T-helper 1 cell treated with Interleukin-12 subunit alpha and Interleukin-12 subunit beta and Interleukin-4 antibody, amounts not matched to agents 30 μg/mL and 1 μg/mL, for 36 hours (primary cell): Measurements from ENCODE around the gene KRTAP10-7.
A peak's percentile ranks its signal among the peaks of the same experiment; 100 is the strongest.
"Not testable (repeated sequence)": the region's sequence is repeated elsewhere in the genome, so short reads cannot be mapped to it uniquely, and the experiment has no call there.

Source experiments
- H3K27ac Mint-ChIP-seq: one replicate; pipeline ENCODE4 v1.8.0; 2021; ENCODE audit warnings: mild to moderate bottlenecking, mixed read lengths
- H3K27me3 Mint-ChIP-seq: one replicate; pipeline ENCODE4 v1.8.0; 2021; ENCODE audit warnings: low read depth, mixed read lengths
- H3K36me3 Mint-ChIP-seq: one replicate; pipeline ENCODE4 v1.8.0; 2021; ENCODE audit warnings: low read depth, mixed read lengths
- H3K4me1 Mint-ChIP-seq: one replicate; pipeline ENCODE4 v1.8.0; 2021; ENCODE audit warnings: low read depth, mixed read lengths
- H3K4me3 Mint-ChIP-seq: one replicate; pipeline ENCODE4 v1.8.0; 2021; ENCODE audit warnings: mild to moderate bottlenecking, moderate library complexity, mixed read lengths
- H3K9me3 Mint-ChIP-seq: one replicate; pipeline ENCODE4 v1.8.0; 2021; ENCODE audit warnings: mixed read lengths

Gene KRTAP10-7

DNA sequence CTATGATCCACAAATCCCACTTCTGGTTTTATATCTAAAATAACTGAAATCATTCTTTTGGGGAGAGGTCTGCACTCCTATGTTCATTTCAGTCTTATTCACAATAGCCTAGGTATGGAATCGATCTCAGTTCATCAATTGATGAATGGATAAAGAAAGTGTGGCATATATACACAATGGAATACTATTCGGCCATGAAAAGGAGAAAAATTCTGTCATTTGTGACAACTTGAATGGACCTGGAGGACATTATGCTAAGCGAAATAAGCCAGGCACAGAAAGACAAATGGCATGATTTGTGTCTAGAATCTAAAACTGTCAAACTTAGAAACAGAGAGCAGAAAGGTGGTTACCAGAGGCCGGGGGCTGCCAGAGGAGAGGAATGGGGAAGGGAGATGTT lies 6.1 kb downstream of the KRTAP10-7 start:
- no peak overlapping the region for H3K27ac Mint-ChIP-seq
- H3K4me3 Mint-ChIP-seq, result no peak overlapping the region
- no peaks in the 10 kb centered on the region for H3K4me1 Mint-ChIP-seq
- peaks cover 34% of the 10 kb centered on the region for H3K27me3 Mint-ChIP-seq
- H3K9me3 Mint-ChIP-seq, result peaks cover 53% of the 10 kb centered on the region
- peaks cover 7% of the 10 kb centered on the region for H3K36me3 Mint-ChIP-seq

DNA sequence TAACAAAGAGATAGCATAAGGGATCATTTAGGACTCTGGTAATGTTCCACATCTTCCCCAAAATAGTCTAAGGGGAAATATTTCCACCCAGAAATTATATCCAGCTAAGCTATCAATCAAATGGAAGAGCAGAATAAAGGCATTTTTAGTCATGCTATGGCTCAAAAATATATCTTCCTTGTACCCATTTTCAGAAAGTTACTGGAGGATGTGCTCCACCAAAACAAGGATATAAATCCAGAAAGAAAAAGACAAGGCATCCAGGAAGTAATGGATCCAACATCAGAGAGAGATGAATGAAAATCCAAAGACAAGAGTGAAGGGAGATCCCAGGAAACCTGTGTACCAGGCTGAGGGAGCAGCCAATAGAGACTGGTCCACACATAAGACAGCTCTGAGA lies 8.8 kb downstream of the KRTAP10-7 start:
- Mint-ChIP-seq H3K27me3 (peaks cover 29% of the 10 kb centered on the region), H3K27ac (no peak overlapping the region), H3K9me3 (peaks cover 53% of the 10 kb centered on the region), H3K36me3 (peaks cover 8% of the 10 kb centered on the region), H3K4me3 (no peak overlapping the region), H3K4me1 (no peaks in the 10 kb centered on the region)

- peaks cover 18% of the 10 kb centered on the region for H3K27me3 Mint-ChIP-seq
- H3K9me3 Mint-ChIP-seq, result peaks cover 44% of the 10 kb centered on the region
- not testable (repeated sequence) for H3K4me1 Mint-ChIP-seq, H3K4me3 Mint-ChIP-seq, H3K27ac Mint-ChIP-seq, H3K36me3 Mint-ChIP-seq
Measured at GRCh38 chr21:44610157-44610843, 9.9 kb downstream of the KRTAP10-7 start.

DNA sequence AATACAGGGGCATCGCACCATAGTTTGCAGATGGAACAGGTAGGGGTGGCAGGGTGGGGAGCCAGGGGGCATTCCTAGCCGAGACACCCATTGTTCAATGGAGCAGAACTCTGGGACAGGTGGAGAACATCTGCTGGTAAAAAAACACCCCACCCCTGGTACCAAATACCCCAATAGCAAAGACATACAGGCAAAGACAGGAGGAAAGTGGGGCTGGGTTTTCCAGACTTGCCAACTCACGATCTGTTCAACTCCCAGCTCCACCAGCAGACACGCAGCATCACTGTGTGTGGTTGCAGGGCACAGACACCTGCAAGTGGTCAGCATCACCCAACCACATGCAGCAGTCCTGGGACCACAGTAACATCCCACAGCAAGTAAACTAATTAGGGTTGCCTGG lies 11.2 kb downstream of the KRTAP10-7 start:
- Mint-ChIP-seq H3K4me1 (peaks cover 6% of the 10 kb centered on the region), H3K27me3 (peaks cover 10% of the 10 kb centered on the region), H3K9me3 (peaks cover 35% of the 10 kb centered on the region), H3K36me3 (peaks cover 8% of the 10 kb centered on the region), H3K4me3 (no peak overlapping the region), H3K27ac (no peak overlapping the region)

DNA sequence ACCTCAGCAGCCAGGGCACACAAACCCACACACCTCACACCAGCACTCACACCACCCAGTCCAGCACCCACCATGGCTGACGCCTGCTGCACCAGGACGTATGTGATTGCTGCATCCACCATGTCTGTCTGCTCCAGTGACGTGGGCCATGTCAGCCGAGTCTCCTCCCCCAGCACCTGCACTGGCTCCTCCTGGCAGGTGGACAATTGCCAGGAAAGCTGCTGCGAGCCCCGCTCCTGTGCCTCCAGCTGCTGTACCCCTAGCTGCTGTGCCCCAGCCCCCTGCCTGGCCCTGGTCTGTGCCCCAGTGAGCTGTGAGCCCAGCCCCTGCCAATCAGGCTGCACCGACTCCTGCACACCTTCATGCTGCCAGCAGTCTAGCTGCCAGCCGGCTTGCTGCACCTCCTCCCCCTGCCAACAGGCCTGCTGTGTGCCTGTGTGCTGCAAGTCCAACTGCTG lies 11.7 kb downstream of the KRTAP10-7 start, which contains the start of gene KRTAP10-8:
Gene KRTAP10-8 (plus strand): TSS at position 51 of the 458 bp plus-strand sequence. CDS start 22 bp downstream, at position 73.
- peaks cover 6% of the 10 kb centered on the region for H3K4me1 Mint-ChIP-seq

GRCh38 chr21:44612669-44613229 lies 12.4 kb downstream of the KRTAP10-7 start:
- H3K36me3 Mint-ChIP-seq, result peaks cover 8% of the 10 kb centered on the region
- H3K9me3 Mint-ChIP-seq, result peaks cover 34% of the 10 kb centered on the region
- no peak overlapping the region for H3K4me3 Mint-ChIP-seq
- H3K27me3 Mint-ChIP-seq, result peaks cover 7% of the 10 kb centered on the region
- peaks cover 6% of the 10 kb centered on the region for H3K4me1 Mint-ChIP-seq
- peak overlapping the region; percentile 49 for H3K27ac Mint-ChIP-seq

More for the DNA sequence above, 11.7 kb downstream of the KRTAP10-7 start, which contains the start of gene KRTAP10-8:
- Mint-ChIP-seq H3K27me3 (peaks cover 9% of the 10 kb centered on the region), H3K9me3 (peaks cover 34% of the 10 kb centered on the region), H3K36me3 (peaks cover 8% of the 10 kb centered on the region), H3K4me3 (no peak within 1 kb of the TSS), H3K27ac (peak within 1 kb of the TSS; percentile 49)

GRCh38 chr21:44613386-44614155 lies 13.2 kb downstream of the KRTAP10-7 start:
- peaks cover 35% of the 10 kb centered on the region for H3K9me3 Mint-ChIP-seq
- no peaks in the 10 kb centered on the region for H3K27me3 Mint-ChIP-seq
- no peak overlapping the region for H3K27ac Mint-ChIP-seq
- H3K36me3 Mint-ChIP-seq, result peaks cover 11% of the 10 kb centered on the region
- peaks cover 11% of the 10 kb centered on the region for H3K4me1 Mint-ChIP-seq
- H3K4me3 Mint-ChIP-seq, result no peak overlapping the region

GRCh38 chr21:44614161-44614631 lies 13.8 kb downstream of the KRTAP10-7 start:
- Mint-ChIP-seq H3K4me3 (no peak overlapping the region), H3K27me3 (no peaks in the 10 kb centered on the region), H3K9me3 (peaks cover 35% of the 10 kb centered on the region), H3K36me3 (peaks cover 17% of the 10 kb centered on the region), H3K27ac (no peak overlapping the region), H3K4me1 (peaks cover 17% of the 10 kb centered on the region)

GRCh38 chr21:44614961-44615391 lies 14.6 kb downstream of the KRTAP10-7 start:
- Mint-ChIP-seq H3K4me1 (peaks cover 25% of the 10 kb centered on the region), H3K27ac (no peak overlapping the region), H3K9me3 (peaks cover 35% of the 10 kb centered on the region), H3K27me3 (no peaks in the 10 kb centered on the region), H3K4me3 (no peak overlapping the region), H3K36me3 (peaks cover 22% of the 10 kb centered on the region)

GRCh38 chr21:44615466-44615865 lies 15.1 kb downstream of the KRTAP10-7 start:
- no peak overlapping the region for H3K27ac Mint-ChIP-seq
- H3K9me3 Mint-ChIP-seq, result peaks cover 34% of the 10 kb centered on the region
- H3K4me1 Mint-ChIP-seq, result peaks cover 25% of the 10 kb centered on the region
- peaks cover 25% of the 10 kb centered on the region for H3K36me3 Mint-ChIP-seq
- no peak overlapping the region for H3K4me3 Mint-ChIP-seq
- no peaks in the 10 kb centered on the region for H3K27me3 Mint-ChIP-seq

DNA sequence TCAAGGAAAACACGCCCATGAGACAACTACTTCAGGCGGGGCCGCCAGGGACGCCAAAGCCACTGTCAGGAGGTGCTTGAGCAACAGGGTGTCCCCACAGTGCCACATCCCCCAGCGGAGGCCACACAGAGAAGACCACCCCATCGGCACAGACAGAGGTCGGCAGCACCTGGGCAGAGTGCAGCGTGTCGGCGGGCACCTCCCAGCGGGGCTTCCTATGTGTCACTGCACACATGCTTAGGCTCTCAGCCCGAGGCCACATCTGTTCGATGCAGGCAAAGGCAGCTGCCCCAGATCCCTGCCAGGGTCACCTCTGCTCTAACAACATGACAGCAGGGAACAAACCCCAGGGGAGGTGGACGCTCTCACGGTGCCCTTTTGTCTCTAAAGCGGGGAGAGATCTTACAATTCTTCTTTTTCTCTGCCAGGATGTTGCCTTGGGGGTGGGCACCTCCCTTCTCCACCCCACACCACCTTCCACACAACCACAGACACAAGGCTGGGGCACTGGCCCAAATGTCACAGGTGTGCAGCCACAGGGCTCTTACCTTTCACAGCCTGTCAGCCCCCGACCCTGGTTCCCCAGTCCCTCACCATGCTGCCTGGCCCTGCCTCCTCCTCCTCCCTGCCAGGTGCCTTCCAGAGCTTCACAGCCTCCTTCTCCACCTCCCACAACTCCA lies 15.7 kb downstream of the KRTAP10-7 start:
- H3K9me3 Mint-ChIP-seq, result peaks cover 33% of the 10 kb centered on the region
- H3K27ac Mint-ChIP-seq, result no peak overlapping the region
- H3K4me3 Mint-ChIP-seq, result no peak overlapping the region
- H3K27me3 Mint-ChIP-seq, result peaks cover 4% of the 10 kb centered on the region
- H3K36me3 Mint-ChIP-seq, result peaks cover 26% of the 10 kb centered on the region
- peaks cover 28% of the 10 kb centered on the region for H3K4me1 Mint-ChIP-seq

DNA sequence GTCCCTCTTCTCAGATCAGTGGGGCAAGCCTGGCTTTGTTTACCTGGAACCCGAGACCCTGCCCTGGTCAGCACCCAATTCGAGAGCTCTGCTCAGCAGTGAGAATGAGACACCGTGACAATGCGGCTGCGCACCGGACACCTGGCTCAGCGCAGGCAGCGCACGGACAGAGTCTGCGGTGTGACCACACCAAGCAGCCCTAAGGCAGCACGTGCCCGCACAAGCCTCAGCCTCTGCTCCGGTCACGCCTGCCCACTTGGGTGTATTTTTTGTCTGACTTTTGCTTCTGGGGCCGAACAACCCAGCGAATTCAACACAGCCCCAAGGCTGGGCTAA lies 16.2 kb downstream of the KRTAP10-7 start:
- peaks cover 28% of the 10 kb centered on the region for H3K9me3 Mint-ChIP-seq
- H3K27me3 Mint-ChIP-seq, result peaks cover 4% of the 10 kb centered on the region
- peaks cover 28% of the 10 kb centered on the region for H3K4me1 Mint-ChIP-seq
- no peak overlapping the region for H3K4me3 Mint-ChIP-seq
- peaks cover 26% of the 10 kb centered on the region for H3K36me3 Mint-ChIP-seq
- no peak overlapping the region for H3K27ac Mint-ChIP-seq

- Mint-ChIP-seq H3K27me3 (peaks cover 4% of the 10 kb centered on the region), H3K4me3 (no peak overlapping the region), H3K27ac (no peak overlapping the region), H3K9me3 (peaks cover 30% of the 10 kb centered on the region), H3K4me1 (peaks cover 28% of the 10 kb centered on the region), H3K36me3 (peaks cover 28% of the 10 kb centered on the region)
Measured at GRCh38 chr21:44617071-44617501, 16.7 kb downstream of the KRTAP10-7 start.

DNA sequence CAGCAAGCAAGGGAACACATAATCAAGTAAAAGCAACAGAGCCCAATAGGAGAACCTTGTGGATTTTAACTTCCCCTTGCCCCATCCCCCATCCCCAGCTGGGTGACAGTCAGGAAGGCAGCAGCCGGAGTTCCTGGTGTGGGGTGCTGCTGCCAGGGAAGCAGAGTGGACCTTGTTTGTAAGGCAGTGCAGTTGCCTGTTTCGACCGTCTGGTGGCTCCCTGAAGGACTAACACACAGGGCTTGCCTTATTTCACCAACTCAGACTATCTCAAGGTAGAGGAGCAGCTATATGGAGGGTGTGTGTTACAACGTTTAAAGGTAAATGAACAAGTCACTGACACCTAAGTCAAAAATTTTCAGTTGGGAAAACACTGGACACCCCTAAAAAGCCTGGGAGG lies 18.1 kb downstream of the KRTAP10-7 start:
- Mint-ChIP-seq H3K36me3 (peaks cover 31% of the 10 kb centered on the region), H3K9me3 (peaks cover 44% of the 10 kb centered on the region), H3K4me3 (no peak overlapping the region), H3K27me3 (peaks cover 11% of the 10 kb centered on the region), H3K27ac (peak overlapping the region; percentile 87), H3K4me1 (peaks cover 28% of the 10 kb centered on the region)
